ENCODE results near the gene ZNF688. TPM values are rescaled to one million over a fixed set of nuclear protein-coding genes. Genes with fewer than 3 reads are reported as not detected.

The ZNF688 gene
- total and polyA plus RNA-seq, 2 of the 13 experiments (the other 11 are each of a cell fraction or from before 2014, with no cell fraction given) = 2.4 to 5.4 TPM

GRCh38 chr16:30526823-30527634 is 44.5 kb downstream of the ZNF688 start (continued):
- TF ChIP-seq BCL3 (CRISPR knock-in tag; IDR thresholded peaks at IDR 0.05) = peak; percentile 42; the same call in 1 of the 2 replicates
- no peak for TF ChIP-seq RNF219 (CRISPR knock-in tag; IDR thresholded peaks at IDR 0.05)
- TF ChIP-seq GLMP (CRISPR knock-in tag; IDR thresholded peaks at IDR 0.05; ENCODE audit: borderline replicate concordance) = no peak
- peak; percentile 71; the same call in 1 of the 2 replicates for TF ChIP-seq PITX1 (CRISPR knock-in tag; IDR thresholded peaks at IDR 0.05)
- peak; percentile 73 for TF ChIP-seq HNRNPLL (IDR thresholded peaks at IDR 0.05; ENCODE audit: low read depth, low read length, poor library complexity, severe bottlenecking)
- TF ChIP-seq SOX13 (IDR thresholded peaks at IDR 0.05) = no peak
- TF ChIP-seq SOX13 (CRISPR knock-in tag; conservative IDR thresholded peaks at IDR 0.05 in 1 of 2, IDR thresholded peaks at IDR 0.05 in 1 of 2) = no peak; a peak in 1 of 4 replicates
- TF ChIP-seq, protein P1, sequence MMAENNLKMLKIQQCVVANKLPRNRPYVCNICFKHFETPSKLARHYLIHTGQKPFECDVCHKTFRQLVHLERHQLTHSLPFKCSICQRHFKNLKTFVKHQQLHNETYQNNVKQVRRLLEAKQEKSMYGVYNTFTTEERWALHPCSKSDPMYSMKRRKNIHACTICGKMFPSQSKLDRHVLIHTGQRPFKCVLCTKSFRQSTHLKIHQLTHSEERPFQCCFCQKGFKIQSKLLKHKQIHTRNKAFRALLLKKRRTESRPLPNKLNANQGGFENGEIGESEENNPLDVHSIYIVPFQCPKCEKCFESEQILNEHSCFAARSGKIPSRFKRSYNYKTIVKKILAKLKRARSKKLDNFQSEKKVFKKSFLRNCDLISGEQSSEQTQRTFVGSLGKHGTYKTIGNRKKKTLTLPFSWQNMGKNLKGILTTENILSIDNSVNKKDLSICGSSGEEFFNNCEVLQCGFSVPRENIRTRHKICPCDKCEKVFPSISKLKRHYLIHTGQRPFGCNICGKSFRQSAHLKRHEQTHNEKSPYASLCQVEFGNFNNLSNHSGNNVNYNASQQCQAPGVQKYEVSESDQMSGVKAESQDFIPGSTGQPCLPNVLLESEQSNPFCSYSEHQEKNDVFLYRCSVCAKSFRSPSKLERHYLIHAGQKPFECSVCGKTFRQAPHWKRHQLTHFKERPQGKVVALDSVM (CRISPR knock-in tag; IDR thresholded peaks at IDR 0.05) = peak; percentile 76
- TF ChIP-seq HHEX (CRISPR knock-in tag; IDR thresholded peaks at IDR 0.05) = no peak
- no peak for TF ChIP-seq ZKSCAN5 (CRISPR knock-in tag; IDR thresholded peaks at IDR 0.05)
- no peak for TF ChIP-seq MTF1 (CRISPR knock-in tag; IDR thresholded peaks at IDR 0.05)
- TF ChIP-seq ZNF629 (CRISPR knock-in tag; conservative IDR thresholded peaks at IDR 0.05) = no peak
- no peak for TF ChIP-seq RFXANK (CRISPR knock-in tag; IDR thresholded peaks at IDR 0.05)
- TF ChIP-seq ZNF430 (CRISPR knock-in tag; IDR thresholded peaks at IDR 0.05) = 0 out of 2 replicates have a peak, but pooled peaks have one; percentile 52
- TF ChIP-seq KDM5B (CRISPR knock-in tag; IDR thresholded peaks at IDR 0.05; ENCODE audit: borderline replicate concordance) = peak; percentile 87
- peak; percentile 56 for TF ChIP-seq PRDM10 (CRISPR knock-in tag; IDR thresholded peaks at IDR 0.05; ENCODE audit: low read depth)
- TF ChIP-seq CERS6 (CRISPR knock-in tag; IDR thresholded peaks at IDR 0.05) = no peak

Data from HepG2 (cell line).